ENCODE results near the gene SUGT1. TPM values are rescaled to one million over a fixed set of nuclear protein-coding genes. Genes with fewer than 3 reads are reported as not detected.

SUGT1 gene
- total and polyA plus RNA-seq, 11 donors: 32.7 to 70.8 (median 47.4) TPM

DNA sequence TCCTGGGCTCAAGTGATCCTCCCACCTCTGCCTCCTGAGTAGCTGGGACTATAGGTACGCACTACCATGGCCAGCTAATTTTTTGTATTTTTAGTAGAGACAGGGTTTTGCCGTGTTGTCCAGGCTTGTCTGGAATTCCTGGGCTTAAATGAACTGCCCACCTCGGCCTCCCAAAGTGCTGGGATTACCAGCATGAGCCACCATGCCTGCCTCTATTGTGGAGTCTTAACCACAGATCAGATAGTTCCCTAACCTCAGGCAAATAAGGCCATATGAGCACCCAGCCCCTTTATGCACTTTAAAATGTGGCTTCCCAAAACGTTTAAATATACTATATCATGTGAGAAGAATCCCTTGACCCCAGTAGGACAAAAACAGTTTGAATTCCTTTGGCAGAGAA lies 70.5 kb downstream of the SUGT1 start:
- Histone ChIP-seq H3K9me3 (peaks cover 0 to 10% (median 0%) of the 10 kb centered on the region in 12 donors), H3K36me3 (no peaks in the 10 kb centered on the region), H3K4me3 (no peak overlapping the region), H3K4me1 (no peaks in the 10 kb centered on the region), H3K27ac (no peak overlapping the region), H3K27me3 (peaks cover 0 to 2% (median 0%) of the 10 kb centered on the region in 9 donors)
- no peak for ATAC-seq
- TF ChIP-seq CTCF (IDR thresholded peaks at IDR 0.05) (no peak), POLR2A (IDR thresholded peaks at IDR 0.05) (no peak)
- intact Hi-C loops (cut with DNase I): no loop called here
- no peak for DNase-seq
- WGBS, 4 donors: 78 to 89% (median 81%) methylated on average over 4 of the region's 4 CpGs

DNA sequence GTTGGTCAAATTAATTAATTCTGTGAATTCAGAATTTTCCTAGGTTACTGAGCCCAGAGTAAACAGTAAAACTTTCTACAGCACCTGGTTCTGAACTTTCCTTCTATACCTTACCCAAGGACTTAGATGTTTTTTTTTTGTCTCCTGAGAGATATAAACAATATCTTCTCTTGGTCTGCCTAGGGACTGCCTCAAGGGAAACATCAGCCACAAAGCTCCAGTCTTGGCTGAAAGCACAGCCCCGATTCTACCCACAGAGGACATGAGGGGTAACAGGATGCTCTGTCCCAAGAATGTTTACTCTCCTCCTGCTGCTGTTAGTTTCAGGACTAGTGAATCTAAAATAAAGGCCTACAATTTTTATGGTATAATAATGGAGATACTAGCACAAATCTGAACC lies 72.7 kb downstream of the SUGT1 start:
- DNase-seq (no peak), ATAC-seq (no peak)
- H3K27me3 ChIP-seq: peaks cover 0 to 2% (median 0%) of the 10 kb centered on the region in 9 donors
- intact Hi-C loops (cut with DNase I): no loop called here
- no peak overlapping the region for H3K4me3 ChIP-seq
- TF ChIP-seq CTCF (IDR thresholded peaks at IDR 0.05): no peak
- no peak for TF ChIP-seq POLR2A (IDR thresholded peaks at IDR 0.05)
- H3K9me3 ChIP-seq: peaks cover 0 to 10% (median 0%) of the 10 kb centered on the region in 12 donors
- 65 to 75% (median 72%) methylated on average over 1 of the region's 1 CpG for WGBS, 4 donors
- no peaks in the 10 kb centered on the region for H3K4me1 ChIP-seq
- H3K36me3 ChIP-seq: no peaks in the 10 kb centered on the region
- no peak overlapping the region for H3K27ac ChIP-seq

DNA sequence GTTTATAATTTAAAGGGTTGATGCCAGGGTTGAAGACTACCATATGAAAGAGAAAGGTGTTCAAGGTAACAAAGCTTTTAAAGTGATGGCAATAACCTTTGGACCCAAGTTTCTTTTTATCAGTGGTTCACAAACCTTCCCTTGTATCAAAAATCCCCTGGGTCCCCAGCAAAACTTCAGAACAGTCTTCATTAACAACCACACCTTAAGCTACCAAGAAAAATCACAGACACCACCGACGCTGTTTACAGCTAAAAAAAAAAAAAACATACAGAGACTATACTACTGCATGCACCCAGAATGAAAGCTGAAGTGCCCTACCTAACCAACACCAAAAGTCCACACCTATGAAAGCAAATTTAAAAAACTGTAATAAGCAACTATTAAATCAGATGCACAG lies 73.6 kb downstream of the SUGT1 start:
- intact Hi-C loops (cut with DNase I): no loop called here
- 85 to 96% (median 91%) methylated on average over 2 of the region's 2 CpGs for WGBS, 4 donors
- H3K27ac ChIP-seq: no peak overlapping the region

GRCh38 chr13:52734075-52734623 lies 81.5 kb downstream of the SUGT1 start:
- WGBS, 4 donors: 82 to 94% (median 84%) methylated on average over 4 of the region's 4 CpGs
- Histone ChIP-seq H3K27me3 (peaks cover 8 to 50% (median 24%) of the 10 kb centered on the region in 9 donors), H3K9me3 (no peaks in the 10 kb centered on the region), H3K4me1 (peaks cover 0 to 8% (median 6%) of the 10 kb centered on the region in 12 donors), H3K4me3 (no peak overlapping the region), H3K27ac (no peak overlapping the region), H3K36me3 (no peaks in the 10 kb centered on the region)
- TF ChIP-seq POLR2A (IDR thresholded peaks at IDR 0.05): no peak
- no peak for TF ChIP-seq CTCF (IDR thresholded peaks at IDR 0.05)
- intact Hi-C loops (cut with DNase I): no loop called here
- DNase-seq (no peak), ATAC-seq (no peak)

More for the DNA sequence above, 73.6 kb downstream of the SUGT1 start:
- ATAC-seq (no peak), DNase-seq (no peak)
- H3K4me1 ChIP-seq: no peaks in the 10 kb centered on the region
- no peaks in the 10 kb centered on the region for H3K36me3 ChIP-seq
- TF ChIP-seq POLR2A (IDR thresholded peaks at IDR 0.05) (no peak), CTCF (IDR thresholded peaks at IDR 0.05) (no peak)
- peaks cover 0 to 10% (median 0%) of the 10 kb centered on the region in 12 donors for H3K9me3 ChIP-seq
- peaks cover 0 to 2% (median 0%) of the 10 kb centered on the region in 9 donors for H3K27me3 ChIP-seq
- H3K4me3 ChIP-seq: no peak overlapping the region

All from heart left ventricle (tissue), 16 donors.